Stimulated activated effector memory CD8-positive, alpha-beta T cell treated with anti-CD3 and anti-CD28 coated beads, Interleukin-12 subunit alpha, Interleukin-12 subunit beta, amount 100 ng/mL, for 72 hours (primary cell): Measurements from ENCODE around the gene SALL1.

ENCODE experiments used
- ATAC-seq: fragments of 150-1000 bp; cut with Tn5 transposase; 2 replicates; pipeline ENCODE4 v1.10.0; 2021
- DNase-seq, 2 donors: peaks; one replicate each; pipeline ENCODE4 v3.0.0; 2021 to 2022; ENCODE audit warnings: low spot score in 2 of 2
- H3K27ac Mint-ChIP-seq: one replicate; pipeline ENCODE4 v1.8.0; 2022; ENCODE audit warnings: mild to moderate bottlenecking, mixed read lengths
- H3K36me3 Mint-ChIP-seq: one replicate; pipeline ENCODE4 v1.8.0; 2022; ENCODE audit warnings: mild to moderate bottlenecking, mixed read lengths
- H3K4me1 Mint-ChIP-seq: one replicate; pipeline ENCODE4 v1.8.0; 2022; ENCODE audit warnings: mixed read lengths
- H3K4me3 Mint-ChIP-seq: one replicate; pipeline ENCODE4 v1.8.0; 2022; ENCODE audit warnings: mild to moderate bottlenecking, mixed read lengths
- H3K9me3 Mint-ChIP-seq: one replicate; pipeline ENCODE4 v1.8.0; 2022; ENCODE audit warnings: mixed read lengths

SALL1 gene

DNA sequence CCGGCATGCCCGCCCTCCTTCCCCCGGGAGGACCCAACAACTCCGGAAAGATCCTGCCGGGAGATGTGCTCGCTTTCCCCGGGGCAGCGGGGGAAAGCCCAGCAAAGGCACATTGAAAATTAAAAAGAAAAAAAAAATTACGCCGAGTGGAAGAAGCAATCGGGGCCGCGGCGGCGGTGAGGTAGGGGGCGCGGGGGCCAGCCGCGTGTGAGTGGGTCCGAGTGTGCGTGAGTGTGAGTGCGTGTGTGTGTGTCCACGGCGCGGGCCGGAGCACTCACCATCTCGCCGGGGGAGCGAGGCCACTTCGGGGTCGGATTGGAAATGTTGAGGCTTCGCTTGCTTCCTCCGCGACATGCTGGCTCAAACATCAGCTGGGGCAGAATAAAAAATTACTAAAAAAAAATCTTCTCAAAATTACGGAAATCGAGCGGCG, at the start of gene SALL1:
TSS of gene SALL1 (minus strand) at position 383 of the 433 bp plus-strand sequence. CDS start at position 354, 29 bp downstream.
- H3K9me3 Mint-ChIP-seq, result peaks cover 3% of the 10 kb centered on the region
- ATAC-seq (no peak), DNase-seq (no peak)
- H3K36me3 Mint-ChIP-seq, result peaks cover 27% of the 10 kb centered on the region
- no peak within 1 kb of the TSS for H3K27ac Mint-ChIP-seq
- H3K4me1 Mint-ChIP-seq, result no peaks in the 10 kb centered on the region
- H3K4me3 Mint-ChIP-seq, result no peak within 1 kb of the TSS

DNA sequence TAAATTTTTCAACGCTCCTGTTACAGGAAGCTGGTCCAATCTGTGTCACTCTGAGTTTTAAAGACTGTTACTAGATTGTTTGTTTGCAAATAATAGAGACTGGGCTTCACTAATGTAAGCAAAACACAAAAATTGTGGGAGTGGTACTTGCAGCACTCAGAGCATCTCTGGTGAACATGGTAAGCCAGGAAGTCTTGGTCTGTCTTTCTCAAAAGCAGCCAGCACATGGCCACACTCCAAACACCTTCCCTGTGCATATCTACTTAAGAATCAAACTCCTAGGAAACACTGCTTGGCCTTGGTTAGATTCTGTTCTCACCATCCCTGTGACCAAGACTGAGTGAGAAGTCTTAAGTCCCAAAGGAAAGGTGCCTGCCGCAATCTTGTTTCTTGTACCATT, 49.7 kb upstream of the SALL1 start:
- no peak for DNase-seq
- ATAC-seq, result no peak

DNA sequence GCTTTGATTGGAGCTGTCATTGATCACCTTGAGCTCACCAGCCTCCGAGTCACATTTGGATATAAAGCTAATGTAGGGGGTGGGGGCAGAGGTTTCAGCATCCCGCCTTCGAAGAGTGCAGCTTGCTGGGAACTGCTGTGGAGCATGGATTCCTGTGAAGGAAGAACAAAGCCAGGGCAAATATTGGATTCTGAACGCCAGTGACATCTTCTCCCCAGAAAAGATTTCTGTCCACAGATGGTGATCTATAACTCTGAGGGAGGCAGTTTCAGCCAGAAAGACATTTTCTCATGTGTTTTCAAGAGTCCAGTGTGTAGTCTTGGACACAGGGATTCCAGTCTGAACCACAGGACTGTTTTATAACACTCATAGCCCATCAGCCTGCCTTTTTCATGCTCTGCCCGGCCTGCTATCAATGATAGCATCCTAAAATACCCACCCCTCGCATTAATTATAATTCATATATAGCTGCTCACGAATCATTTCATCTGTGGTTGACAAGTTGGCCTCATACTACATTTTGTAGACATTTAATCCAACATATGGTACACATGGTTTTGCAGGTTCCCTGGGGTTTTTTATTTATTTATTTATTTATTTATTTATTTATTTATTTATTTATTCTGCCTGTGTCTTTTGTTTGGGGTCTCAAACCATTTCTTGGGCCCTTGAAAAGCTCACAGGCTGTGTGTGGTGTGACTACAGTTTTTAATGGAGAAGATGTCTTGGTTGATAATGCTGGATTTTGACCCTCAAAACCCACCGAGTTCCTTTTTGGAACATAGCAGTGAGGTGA, 47.1 kb upstream of the SALL1 start:
- DNase-seq (no peak), ATAC-seq (no peak)
- Mint-ChIP-seq H3K36me3 (no peaks in the 10 kb centered on the region), H3K4me3 (no peak overlapping the region), H3K9me3 (peaks cover 6% of the 10 kb centered on the region), H3K4me1 (no peaks in the 10 kb centered on the region), H3K27ac (no peak overlapping the region)

More for the DNA sequence above, 49.7 kb upstream of the SALL1 start:
- Mint-ChIP-seq H3K4me3 (no peak overlapping the region), H3K4me1 (no peaks in the 10 kb centered on the region), H3K36me3 (no peaks in the 10 kb centered on the region), H3K27ac (no peak overlapping the region), H3K9me3 (peaks cover 14% of the 10 kb centered on the region)

DNA sequence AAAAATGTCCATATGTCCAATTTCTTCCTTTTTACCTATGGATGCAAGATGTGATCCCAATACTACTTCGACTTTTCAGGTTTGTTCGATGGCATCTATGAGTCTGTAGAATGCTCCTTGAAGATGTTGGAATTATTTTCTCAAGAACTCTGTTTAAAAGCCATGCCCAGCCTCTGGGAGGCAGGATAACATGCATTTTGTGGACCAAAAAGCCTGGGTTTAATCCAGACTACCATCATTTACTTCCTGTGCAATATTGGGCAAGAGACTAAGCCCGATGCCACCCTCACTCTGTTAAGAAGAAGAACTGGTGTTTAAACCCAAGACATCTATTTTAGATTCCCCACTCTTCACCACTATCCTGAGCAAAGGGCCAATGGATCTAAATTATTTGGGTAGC, 42.8 kb upstream of the SALL1 start:
- no peaks in the 10 kb centered on the region for H3K4me1 Mint-ChIP-seq

DNA sequence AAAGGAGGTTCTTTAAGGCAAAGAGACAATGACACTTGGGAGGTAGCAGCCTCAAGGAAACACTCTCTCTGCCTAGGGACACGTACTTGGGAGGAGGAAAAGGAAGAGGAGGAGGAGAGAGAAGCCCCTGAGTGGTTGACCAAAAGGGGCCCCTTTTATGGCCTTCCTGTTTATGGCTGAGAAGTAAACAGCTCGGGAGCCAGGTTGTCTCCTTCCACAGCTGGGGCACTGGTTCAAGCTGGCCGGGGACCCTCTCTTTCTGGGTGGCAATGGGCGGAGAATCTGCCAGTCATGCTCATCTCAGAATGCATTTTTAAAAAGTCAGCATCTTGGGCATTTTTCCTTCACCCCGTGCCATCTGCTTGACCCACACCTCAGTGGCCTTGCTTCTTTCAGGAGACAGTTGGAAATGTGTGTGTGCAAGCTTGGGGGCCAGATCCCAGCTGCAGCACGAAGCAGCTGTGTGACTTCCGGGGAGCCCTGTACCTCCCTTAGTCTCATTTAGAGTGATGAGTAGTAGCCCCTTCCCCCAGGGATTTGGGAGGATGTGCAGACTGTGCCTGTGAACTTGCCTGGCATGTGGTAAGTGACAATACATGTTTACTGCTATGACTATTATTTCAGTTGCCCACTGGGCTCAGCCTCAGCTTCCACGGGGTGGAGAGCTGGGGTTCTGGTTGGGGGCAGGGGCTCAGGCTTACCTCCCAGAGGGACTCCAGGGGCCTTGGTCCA, 33.8 kb upstream of the SALL1 start:
- Mint-ChIP-seq H3K4me3 (no peak overlapping the region), H3K27ac (no peak overlapping the region), H3K36me3 (no peaks in the 10 kb centered on the region), H3K4me1 (no peaks in the 10 kb centered on the region), H3K9me3 (no peaks in the 10 kb centered on the region)
- ATAC-seq, result no peak
- no peak for DNase-seq

More for the DNA sequence above, 42.8 kb upstream of the SALL1 start:
- H3K9me3 Mint-ChIP-seq, result peaks cover 4% of the 10 kb centered on the region
- ATAC-seq (no peak), DNase-seq (no peak)
- no peaks in the 10 kb centered on the region for H3K36me3 Mint-ChIP-seq
- H3K27ac Mint-ChIP-seq, result no peak overlapping the region
- no peak overlapping the region for H3K4me3 Mint-ChIP-seq

DNA sequence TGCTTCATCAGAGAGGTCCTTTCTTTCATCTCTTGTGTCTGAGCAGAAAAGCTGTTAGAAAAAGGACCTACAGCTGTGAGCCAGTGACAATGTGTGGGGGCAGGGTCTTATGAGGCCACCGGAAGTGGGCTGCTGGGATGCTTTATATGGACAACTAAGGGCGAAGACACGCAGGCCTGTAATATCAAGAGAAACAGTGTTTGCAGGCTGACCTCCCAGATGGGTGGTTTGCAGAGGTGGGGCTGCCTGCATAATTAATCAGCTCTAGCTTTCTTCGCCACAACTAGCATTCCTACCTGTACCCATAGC, 30.4 kb upstream of the SALL1 start:
- no peaks in the 10 kb centered on the region for H3K36me3 Mint-ChIP-seq
- no peak for DNase-seq
- H3K4me1 Mint-ChIP-seq, result no peaks in the 10 kb centered on the region
- H3K9me3 Mint-ChIP-seq, result no peaks in the 10 kb centered on the region
- ATAC-seq, result no peak
- H3K4me3 Mint-ChIP-seq, result no peak overlapping the region
- H3K27ac Mint-ChIP-seq, result no peak overlapping the region

DNA sequence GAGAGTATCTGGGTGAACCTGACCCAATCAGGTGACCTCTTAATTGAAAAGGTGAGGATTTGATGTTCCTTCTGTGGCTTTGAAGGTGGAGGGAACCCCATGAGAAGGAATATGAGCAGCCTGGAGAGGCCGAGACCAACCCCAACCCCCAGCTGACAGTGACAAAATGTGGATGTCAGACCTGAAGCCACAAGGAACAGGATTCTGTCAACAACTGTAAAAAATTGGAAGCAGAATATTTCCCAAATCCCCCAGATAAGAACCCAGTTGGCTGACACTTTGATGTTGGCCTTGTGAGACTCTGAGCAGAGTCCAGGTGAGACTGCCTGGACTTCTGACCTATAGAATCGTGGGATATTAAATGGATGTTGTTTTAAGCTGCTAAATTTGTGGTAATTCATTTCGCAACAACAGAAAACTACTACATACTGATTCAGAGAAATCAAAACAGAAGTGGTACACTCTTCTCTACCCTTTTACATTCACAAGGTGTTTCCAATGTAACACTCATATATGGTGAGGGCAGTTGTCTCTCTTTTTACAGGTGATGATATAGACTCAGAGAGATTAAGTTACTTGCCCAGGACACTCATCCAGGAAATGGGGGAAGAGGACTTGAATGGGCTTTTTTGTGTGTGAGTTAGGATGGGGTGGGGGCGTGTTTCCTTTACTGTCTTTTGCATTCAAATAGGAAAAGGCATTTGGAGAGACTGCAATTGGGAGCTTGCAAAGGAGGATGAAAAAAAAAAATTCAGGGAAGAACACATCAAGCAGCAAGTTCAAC, 29.8 kb upstream of the SALL1 start:
- Mint-ChIP-seq H3K36me3 (no peaks in the 10 kb centered on the region), H3K4me1 (no peaks in the 10 kb centered on the region)
- no peak for ATAC-seq

DNA sequence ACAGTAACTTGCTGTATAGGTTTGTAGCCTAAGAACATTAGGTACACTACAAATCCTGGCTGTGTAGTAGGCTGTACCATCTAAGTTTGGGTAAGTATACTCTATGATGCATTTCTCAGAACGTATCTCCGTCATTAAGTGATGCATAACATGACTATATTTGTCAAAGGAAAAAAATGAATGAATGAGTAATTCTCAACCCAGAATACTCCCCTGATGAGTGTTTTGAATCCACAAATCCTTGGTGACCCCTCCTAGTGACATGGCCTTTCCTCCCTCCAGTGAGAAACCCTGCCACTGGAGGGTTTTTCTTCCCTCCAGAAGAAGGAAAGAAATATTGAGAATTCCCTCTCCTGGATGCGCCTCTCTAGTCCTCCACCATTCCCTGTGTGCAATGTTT, 24.0 kb upstream of the SALL1 start:
- H3K4me3 Mint-ChIP-seq, result no peak overlapping the region
- ATAC-seq (no peak), DNase-seq (no peak)
- H3K9me3 Mint-ChIP-seq, result no peaks in the 10 kb centered on the region
- H3K27ac Mint-ChIP-seq, result no peak overlapping the region
- no peaks in the 10 kb centered on the region for H3K36me3 Mint-ChIP-seq
- H3K4me1 Mint-ChIP-seq, result no peaks in the 10 kb centered on the region

More for the DNA sequence above, 29.8 kb upstream of the SALL1 start:
- H3K4me3 Mint-ChIP-seq, result no peak overlapping the region
- no peaks in the 10 kb centered on the region for H3K9me3 Mint-ChIP-seq
- no peak overlapping the region for H3K27ac Mint-ChIP-seq
- DNase-seq, result no peak

DNA sequence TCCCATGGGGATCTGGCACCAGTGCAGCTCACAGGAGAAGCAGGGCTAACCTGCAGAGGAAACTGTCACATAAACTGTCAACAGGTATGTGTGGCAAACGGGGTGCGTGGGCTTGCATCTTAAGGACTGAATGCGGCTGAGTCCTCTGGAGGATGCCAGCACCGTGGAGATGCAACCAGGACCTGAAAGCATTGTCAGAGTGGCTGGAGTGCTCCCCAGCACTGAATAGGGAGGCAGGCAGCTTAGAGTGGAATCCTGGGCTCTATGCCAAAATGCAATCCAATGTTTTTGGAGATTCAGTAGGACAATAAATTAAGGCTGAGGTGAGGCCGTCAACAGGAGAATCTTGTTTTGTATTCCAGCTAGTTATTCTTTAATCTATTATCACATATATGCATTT, 21.3 kb upstream of the SALL1 start:
- Mint-ChIP-seq H3K36me3 (no peaks in the 10 kb centered on the region), H3K4me1 (no peaks in the 10 kb centered on the region), H3K27ac (no peak overlapping the region), H3K4me3 (no peak overlapping the region), H3K9me3 (no peaks in the 10 kb centered on the region)
- ATAC-seq, result no peak
- no peak for DNase-seq

DNA sequence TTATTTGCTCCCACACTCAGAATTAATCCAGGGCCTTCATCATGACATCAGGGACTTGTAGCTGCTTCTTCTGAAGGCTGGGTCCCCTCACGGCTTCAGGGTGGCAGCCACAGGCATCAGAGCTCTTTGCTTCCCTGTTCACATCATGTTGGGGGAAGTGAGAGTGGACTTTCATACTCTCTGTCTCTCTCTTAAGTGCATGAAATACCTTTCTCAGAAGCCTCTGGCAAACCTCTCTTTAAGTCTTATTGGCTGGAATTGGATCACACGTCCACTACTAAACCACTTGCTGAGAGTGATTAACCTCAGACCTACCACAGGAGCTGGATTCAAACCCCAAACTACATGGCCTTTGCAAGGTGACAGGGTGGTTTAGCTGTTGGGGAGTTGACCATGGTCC, 17.7 kb upstream of the SALL1 start:
- H3K36me3 Mint-ChIP-seq, result no peaks in the 10 kb centered on the region
- no peak overlapping the region for H3K4me3 Mint-ChIP-seq
- ATAC-seq (no peak), DNase-seq (no peak)
- no peak overlapping the region for H3K27ac Mint-ChIP-seq
- no peaks in the 10 kb centered on the region for H3K9me3 Mint-ChIP-seq
- no peaks in the 10 kb centered on the region for H3K4me1 Mint-ChIP-seq

DNA sequence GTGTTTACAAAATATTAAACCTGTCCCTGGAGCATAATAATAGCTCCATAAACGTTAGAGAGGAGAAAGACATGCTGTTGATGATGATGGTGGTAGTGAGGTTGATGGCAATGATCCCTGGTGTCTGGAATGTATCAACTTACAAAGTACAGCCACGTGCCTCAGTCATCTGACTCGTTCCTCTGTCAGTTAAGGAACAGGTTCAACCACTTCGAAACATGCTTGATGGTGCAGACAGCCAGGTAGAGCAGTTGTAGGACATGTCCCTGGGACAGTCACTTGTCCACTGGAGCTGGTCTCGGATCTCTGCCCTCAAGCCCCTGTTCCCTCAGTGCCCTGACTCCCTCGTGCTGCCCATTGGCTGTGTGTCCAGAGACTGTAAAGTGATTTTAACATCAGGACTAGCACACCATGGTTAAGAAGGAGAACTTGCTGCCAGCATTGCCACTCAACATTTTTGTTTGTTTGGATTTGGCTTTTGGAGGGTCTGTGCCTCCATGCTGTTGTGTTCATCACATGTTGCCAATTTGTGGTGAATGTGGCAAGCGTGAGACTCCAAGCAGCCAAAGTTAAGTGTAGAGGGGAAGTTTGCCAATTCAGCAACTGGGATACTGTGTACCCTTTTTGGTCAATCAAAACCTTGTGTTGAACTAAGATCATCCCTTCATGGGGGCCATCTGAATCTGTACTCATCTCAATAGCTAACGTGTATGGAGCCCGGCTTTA, 16.3 kb upstream of the SALL1 start:
- Mint-ChIP-seq H3K4me1 (no peaks in the 10 kb centered on the region), H3K36me3 (no peaks in the 10 kb centered on the region), H3K27ac (no peak overlapping the region), H3K4me3 (no peak overlapping the region), H3K9me3 (no peaks in the 10 kb centered on the region)
- DNase-seq (no peak), ATAC-seq (no peak)

DNA sequence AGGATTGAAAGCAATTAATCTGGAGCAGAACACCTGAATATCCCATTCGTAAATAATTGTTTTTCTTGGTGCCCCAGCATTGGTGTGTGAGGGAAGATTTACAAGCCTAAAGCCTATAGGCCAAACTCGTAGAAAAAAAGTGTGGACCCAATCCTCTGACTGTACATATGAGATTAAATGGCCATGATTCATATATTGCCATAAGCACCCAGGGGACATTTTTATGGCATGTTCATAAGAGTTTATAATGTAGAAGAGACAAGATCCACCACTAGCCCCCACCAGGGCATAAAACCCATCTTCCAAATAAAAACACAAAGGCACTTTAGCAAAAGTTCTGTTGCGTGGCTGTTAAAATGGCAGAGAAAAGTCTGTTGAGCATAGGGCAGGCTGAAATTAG, 15.5 kb upstream of the SALL1 start:
- Mint-ChIP-seq H3K4me3 (no peak overlapping the region), H3K4me1 (no peaks in the 10 kb centered on the region), H3K27ac (no peak overlapping the region), H3K9me3 (no peaks in the 10 kb centered on the region), H3K36me3 (no peaks in the 10 kb centered on the region)
- DNase-seq (no peak), ATAC-seq (no peak)

DNA sequence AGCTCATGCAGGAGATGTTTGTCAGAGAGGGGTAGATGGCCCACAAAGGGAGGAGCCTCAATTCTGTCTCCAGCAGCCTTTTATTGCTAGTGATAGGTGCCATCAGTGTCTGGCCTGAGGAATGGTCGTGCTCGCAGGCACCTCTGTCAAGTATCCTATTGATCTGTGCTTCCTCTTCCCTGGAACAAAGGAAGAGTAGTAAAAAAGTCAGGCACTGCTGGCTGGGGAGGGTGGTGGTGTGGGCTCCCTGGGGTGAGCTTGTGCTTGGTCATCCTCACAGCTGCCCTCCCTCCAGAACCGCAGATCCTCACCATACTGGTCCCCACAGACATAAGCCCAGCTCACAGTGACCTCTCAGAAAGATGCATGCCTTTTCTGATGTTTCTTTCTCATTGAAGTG, 15.0 kb upstream of the SALL1 start:
- no peak overlapping the region for H3K27ac Mint-ChIP-seq

DNA sequence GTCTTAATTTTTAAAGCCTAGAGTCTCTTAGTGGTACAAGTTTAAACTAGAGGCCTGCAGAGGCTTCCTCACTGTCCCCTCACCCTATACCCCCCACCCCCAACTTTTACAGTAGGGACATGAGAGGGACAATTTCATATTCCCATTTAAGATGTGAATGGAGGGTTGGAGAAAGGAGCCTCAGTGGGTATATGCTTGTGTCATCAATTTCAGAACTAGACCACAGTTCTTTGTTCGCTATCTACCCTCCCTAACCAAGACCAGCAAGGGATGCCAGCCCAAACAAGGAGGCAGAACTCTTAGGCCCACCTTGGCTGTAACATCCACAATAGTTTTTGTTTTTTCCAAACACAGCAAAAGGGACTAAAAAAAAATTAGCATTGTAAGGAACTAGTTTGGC, 14.0 kb upstream of the SALL1 start:
- Mint-ChIP-seq H3K4me1 (no peaks in the 10 kb centered on the region), H3K36me3 (no peaks in the 10 kb centered on the region), H3K9me3 (no peaks in the 10 kb centered on the region), H3K4me3 (no peak overlapping the region), H3K27ac (no peak overlapping the region)
- DNase-seq (no peak), ATAC-seq (no peak)

More for the DNA sequence above, 15.0 kb upstream of the SALL1 start:
- Mint-ChIP-seq H3K9me3 (no peaks in the 10 kb centered on the region), H3K36me3 (no peaks in the 10 kb centered on the region), H3K4me1 (no peaks in the 10 kb centered on the region), H3K4me3 (no peak overlapping the region)
- DNase-seq, result no peak
- ATAC-seq, result no peak

DNA sequence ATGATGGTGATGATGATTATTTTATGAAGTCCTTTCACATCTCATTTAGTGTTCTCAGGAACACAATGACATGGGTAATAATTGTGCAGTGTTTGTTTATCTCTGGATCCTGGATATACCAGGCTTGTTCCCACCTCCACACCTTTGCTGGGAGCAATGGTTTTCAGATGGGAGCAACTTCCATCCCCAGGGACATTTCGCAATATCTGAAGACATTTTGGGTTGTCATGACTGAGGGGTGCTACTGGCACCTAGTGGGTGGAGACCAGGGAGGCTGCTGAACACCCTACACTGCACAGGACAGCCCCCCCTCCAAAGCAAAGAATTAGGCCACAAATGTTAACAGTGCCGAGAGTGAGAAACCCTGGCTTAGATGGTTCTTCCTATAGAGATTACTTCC, 13.5 kb upstream of the SALL1 start:
- Mint-ChIP-seq H3K4me1 (no peaks in the 10 kb centered on the region), H3K27ac (no peak overlapping the region), H3K9me3 (no peaks in the 10 kb centered on the region), H3K36me3 (no peaks in the 10 kb centered on the region), H3K4me3 (no peak overlapping the region)
- ATAC-seq, result no peak
- DNase-seq, result no peak
